ENCODE measurements around the gene CTIF.

DNA sequence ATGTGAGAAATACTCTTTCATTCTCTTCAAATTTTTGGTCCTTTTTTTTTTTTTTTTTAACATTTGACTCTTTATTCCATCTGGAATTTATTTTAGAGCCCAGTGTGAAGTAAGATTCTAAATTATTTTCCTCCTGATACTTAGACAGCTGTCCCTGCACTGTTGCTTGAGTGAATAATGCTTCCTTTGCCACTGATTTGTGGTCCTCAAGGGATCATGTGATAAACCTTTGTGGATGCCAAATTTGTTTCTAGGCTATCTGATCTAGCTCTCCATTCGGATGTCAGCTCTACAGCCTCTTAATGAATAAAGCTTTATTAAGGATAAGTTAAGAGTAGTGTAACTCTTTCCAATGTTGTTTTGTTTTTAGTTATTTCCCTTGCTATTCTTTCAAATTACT lies 269.6 kb downstream of the CTIF start:
- TF ChIP-seq, protein P1, sequence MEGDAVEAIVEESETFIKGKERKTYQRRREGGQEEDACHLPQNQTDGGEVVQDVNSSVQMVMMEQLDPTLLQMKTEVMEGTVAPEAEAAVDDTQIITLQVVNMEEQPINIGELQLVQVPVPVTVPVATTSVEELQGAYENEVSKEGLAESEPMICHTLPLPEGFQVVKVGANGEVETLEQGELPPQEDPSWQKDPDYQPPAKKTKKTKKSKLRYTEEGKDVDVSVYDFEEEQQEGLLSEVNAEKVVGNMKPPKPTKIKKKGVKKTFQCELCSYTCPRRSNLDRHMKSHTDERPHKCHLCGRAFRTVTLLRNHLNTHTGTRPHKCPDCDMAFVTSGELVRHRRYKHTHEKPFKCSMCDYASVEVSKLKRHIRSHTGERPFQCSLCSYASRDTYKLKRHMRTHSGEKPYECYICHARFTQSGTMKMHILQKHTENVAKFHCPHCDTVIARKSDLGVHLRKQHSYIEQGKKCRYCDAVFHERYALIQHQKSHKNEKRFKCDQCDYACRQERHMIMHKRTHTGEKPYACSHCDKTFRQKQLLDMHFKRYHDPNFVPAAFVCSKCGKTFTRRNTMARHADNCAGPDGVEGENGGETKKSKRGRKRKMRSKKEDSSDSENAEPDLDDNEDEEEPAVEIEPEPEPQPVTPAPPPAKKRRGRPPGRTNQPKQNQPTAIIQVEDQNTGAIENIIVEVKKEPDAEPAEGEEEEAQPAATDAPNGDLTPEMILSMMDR (IDR thresholded peaks at IDR 0.05; ENCODE audit: insufficient read depth, low read length, poor library complexity, severe bottlenecking) = no peak
- no peak for TF ChIP-seq EZH2phosphoT487 (conservative IDR thresholded peaks at IDR 0.05; ENCODE audit: low read length)
